D721Med (cell line): ENCODE data around the gene DHRS3.
"Not testable (repeated sequence)": the region's sequence is repeated elsewhere in the genome, so short reads cannot be mapped to it uniquely, and the experiment has no call there.

Experiments
- DNase-seq: peaks from one replicate; pipeline ENCODE4 v3.0.0; 2011; ENCODE audit warnings: low spot score; ENCODE audit not compliant: insufficient read length
- FAIRE-seq: peaks from 2 replicates; lab custom pipeline; 2011; peaks lifted over from hg19 to GRCh38; lab: Jason Lieb, UNC
- TF ChIP-seq, protein P1 (sequence below): IDR thresholded peaks from 2 replicates; pipeline ENCODE4 v1.5.1; 2012; ENCODE audit warnings: mild to moderate bottlenecking, control low read depth; ENCODE audit not compliant: insufficient read depth; ENCODE audit errors: missing control alignments

Gene DHRS3

DNA sequence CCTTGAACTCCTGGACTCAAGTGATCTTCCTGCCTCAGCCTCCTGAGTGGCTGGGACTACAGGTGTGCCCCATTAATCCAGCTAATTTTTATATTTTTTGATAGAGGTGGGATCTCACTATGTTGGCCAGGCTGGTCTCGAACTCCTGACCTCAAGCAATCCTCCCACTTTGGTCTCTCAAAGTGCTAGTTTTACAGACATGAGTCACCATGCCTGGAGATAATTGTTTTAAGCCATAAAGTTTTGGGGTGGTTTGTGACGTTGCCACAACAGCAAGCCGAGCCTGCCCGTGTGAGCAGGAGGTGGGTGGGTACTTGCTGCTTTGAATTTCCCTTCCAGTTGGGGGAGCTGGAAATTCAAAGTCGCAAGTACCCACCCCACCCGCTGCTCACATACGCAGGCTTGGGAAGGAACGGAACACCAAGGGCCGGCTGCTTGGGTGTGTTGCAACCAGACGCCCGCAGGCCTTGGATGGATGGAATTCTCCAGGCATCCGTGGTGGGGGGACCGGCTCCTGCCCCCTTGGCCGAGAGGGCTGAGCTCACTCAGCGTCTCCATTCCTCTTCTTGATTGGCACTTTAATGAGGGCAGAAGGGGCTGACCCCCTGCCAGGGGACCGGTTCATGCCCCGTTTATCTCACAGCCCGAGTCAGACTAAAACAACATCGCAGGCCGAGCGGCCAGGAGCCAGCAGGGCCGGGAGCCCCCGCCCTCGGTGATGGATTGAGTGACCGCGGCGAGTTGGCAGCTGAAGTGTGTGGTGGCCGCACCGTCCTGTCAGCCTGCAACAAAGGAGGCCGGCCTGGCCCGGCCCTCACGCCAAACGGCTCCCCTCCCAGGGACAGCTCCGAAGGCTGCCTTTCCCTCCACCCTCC is 78.1 kb downstream of the DHRS3 start:
- DNase-seq (no peak), FAIRE-seq (no peak)
- TF ChIP-seq, protein P1, sequence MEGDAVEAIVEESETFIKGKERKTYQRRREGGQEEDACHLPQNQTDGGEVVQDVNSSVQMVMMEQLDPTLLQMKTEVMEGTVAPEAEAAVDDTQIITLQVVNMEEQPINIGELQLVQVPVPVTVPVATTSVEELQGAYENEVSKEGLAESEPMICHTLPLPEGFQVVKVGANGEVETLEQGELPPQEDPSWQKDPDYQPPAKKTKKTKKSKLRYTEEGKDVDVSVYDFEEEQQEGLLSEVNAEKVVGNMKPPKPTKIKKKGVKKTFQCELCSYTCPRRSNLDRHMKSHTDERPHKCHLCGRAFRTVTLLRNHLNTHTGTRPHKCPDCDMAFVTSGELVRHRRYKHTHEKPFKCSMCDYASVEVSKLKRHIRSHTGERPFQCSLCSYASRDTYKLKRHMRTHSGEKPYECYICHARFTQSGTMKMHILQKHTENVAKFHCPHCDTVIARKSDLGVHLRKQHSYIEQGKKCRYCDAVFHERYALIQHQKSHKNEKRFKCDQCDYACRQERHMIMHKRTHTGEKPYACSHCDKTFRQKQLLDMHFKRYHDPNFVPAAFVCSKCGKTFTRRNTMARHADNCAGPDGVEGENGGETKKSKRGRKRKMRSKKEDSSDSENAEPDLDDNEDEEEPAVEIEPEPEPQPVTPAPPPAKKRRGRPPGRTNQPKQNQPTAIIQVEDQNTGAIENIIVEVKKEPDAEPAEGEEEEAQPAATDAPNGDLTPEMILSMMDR, result no peak

DNA sequence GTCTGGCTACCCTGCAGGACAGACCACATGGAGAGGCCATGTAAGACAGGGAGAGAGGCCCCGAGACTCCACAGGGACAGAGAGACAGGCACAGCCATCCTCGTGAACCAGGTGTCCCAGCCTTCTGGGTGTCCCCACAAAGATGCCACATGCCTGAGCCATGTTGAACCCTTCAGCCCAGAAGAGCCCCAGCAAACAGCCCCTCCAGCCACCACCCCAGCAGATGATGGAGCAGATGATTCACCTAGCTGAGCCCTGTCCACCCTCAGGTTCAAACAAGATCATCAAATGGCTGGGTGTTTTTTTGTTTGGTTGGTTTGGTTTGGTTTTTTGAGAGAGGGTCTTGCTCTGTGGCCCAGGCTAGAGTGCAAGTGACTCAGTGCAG is 78.7 kb downstream of the DHRS3 start:
- DNase-seq (no peak), FAIRE-seq (no peak)
- TF ChIP-seq, protein P1, result no peak

DNA sequence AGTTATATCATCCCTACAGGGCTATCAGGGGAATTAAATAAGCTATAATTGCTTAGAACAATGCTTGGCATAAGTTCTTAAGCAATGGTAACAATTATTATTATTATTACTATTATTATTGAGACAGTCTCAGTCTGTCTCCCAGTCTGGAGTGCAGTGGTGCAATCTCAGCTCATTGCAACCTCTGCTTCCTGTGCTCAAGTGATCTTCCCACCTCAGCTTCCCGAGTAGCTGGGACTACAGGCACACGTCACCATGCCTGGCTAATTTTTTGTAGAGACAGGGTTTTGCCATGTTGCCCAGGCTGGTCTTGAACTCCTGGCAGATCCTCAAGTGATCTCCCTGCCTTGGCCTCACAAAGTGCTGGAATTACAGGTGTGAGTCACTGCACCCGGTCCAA is 79.5 kb downstream of the DHRS3 start:
- not testable (repeated sequence) for DNase-seq, FAIRE-seq

DNA sequence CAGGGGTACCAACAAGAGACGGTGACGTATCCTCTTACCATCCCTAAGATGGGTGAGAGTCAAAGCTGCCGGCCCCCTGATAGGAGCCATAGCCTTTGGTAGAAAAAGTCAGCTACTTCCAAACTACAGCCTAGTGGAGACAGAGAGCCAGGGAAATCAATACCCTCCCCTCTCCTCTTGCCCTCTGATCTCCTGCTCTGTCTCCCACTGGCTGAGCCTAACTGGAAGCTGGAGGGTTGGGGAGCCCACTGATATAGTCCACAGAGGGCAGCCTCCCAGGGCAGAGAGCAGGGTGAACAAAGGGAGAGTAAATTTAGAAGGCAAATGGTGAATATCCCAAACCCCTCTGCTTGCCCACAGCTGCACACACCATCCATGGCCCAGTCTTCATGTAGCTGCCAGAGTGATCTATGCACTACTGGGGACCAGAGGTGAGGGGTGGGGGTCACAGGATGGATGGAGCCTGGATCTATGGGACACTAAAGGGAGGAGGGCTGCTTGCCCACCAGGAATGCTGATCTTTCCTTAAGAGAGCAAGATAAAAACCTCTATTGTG is 80.0 kb downstream of the DHRS3 start:
- TF ChIP-seq, protein P1, result no peak
- FAIRE-seq (no peak), DNase-seq (no peak)

DNA sequence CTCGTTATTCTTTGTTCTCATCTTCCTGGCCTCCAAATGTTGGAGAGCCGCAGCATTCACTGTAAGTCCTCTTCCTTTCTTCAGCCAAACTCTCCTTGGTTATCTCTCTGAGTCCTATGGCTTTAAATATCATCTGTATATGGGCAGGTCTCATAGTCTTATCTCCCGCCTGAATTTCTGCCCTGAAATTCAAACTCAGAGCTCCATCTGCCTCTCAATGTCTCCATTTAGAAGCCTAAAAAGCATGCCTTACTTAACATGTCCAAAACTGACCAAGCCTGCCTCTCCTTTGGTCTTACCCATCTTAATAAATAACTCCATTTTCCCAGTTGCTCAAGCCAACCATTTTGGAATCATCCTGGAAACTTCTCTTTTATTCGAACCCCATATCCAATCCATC is 80.7 kb downstream of the DHRS3 start:
- FAIRE-seq, result no peak
- TF ChIP-seq, protein P1, result no peak

DNA sequence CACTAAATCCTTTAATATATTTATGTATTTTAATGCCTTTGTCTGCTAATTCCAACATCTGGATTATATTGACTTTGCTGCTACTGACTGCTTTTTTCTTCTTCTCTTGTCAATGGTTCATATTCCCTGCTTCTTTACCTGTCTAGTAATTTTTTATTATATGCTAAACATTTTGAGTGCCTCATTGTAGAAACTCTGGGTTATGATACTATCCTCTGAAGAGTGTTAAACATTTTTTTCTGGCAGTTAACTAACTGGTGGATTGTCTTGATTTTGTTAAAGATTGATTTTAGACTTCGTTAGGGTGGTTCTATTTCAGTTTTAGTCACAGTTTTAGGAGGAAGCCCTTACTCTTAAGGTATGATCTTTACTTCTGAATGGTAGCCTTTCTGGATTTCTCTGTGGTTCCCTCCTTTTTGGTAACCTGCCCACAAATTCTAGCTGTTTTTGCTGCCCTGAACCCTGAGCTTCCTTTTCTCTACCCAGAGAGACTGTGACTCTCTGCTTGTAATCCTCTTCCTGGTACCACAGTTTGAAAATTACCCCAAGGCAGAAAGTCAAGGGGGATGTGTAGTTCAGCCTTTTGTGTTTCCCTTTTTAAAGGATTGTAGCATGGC is 81.9 kb downstream of the DHRS3 start:
- DNase-seq (no peak), FAIRE-seq (no peak)
- TF ChIP-seq, protein P1, result no peak

More for the DNA sequence above, 80.7 kb downstream of the DHRS3 start:
- no peak for DNase-seq

DNA sequence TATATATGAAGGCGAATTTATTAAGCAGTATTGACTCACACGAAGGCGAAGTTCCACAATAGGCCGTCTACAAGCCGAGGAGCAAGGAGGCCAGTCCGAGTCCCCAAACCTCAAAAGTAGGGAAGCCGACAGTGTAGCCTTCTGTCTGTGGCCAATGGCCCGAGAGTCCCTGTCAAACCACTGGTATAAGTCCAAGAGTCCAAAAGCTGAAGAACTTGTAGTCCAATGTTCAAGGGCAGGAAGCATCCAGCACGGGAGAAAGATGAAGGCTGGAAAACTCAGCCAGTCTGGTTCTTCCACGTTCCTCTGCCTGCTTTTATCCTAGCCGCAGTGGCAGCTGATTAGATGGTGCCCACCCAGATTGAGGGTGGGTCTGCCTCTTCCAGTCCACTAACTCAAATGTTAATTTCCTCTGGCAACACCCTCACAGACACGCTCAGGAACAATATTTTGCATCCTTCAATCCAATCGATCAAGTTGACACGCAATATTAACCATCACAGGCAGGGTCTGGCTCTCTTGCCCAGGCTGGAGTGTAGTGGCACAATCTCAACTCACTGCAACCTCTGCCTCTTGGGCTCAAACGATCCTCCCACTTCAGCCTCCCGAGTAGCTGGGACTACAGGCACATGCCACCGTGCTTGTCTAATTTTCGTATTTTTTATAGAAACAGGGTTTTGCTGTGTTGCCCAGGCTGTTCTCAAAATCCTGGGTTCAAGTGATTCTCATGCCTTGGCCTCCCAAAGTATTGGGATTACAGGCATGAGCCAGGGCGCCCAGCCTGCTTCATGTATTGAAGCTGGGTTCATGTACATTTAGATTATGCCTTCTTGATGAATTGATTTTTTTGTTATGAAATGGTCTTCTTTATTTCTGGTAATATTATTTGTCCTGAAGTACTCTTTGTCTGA is 85.3 kb downstream of the DHRS3 start:
- DNase-seq, result no peak
- TF ChIP-seq, protein P1, result no peak
- no peak for FAIRE-seq
